Measurements from ENCODE around the gene INSL3. TPM values are rescaled to one million over a fixed set of nuclear protein-coding genes. Genes with fewer than 3 reads are reported as not detected.

Gene INSL3
- total RNA-seq, 1 donor from 2014 or later = not detected

DNA sequence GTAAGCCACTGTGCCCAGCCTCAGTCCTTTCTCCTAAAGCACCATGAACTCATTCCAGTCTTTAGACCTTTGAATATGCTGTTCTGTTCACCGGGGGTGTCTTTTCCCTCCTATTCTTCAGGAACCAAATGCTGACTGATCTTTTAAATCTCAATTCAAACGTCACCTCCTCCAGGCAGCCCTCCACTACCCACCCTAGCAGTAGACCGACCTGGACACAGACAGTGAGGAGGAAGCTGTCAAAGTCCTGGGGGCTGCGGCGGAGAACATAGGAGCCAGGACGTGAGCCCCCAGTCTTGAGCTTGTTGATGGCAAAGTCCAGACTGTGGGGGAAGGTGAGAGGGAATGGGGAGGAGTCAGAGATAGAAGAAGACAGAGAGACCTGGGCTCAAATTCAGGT is 18.7 kb upstream of the INSL3 start:
- H3K27me3 ChIP-seq = peaks cover 56% of the 10 kb centered on the region
- H3K79me2 ChIP-seq (ENCODE audit: low read depth) = no peaks in the 10 kb centered on the region
- peaks cover 13% of the 10 kb centered on the region for H3K27me3 Mint-ChIP-seq (ENCODE audit: insufficient read depth, low read depth)
- peaks cover 27% of the 10 kb centered on the region for H3K4me1 Mint-ChIP-seq
- H3K27ac Mint-ChIP-seq = no peak overlapping the region
- no peaks in the 10 kb centered on the region for H3K36me3 ChIP-seq
- no peak overlapping the region for H3K4me2 ChIP-seq
- H3F3A ChIP-seq (ENCODE audit: low read depth) = peaks cover 3% of the 10 kb centered on the region
- H2AFZ ChIP-seq (replicated peaks) = no peak overlapping the region
- H3K4me1 ChIP-seq = peaks cover 10% of the 10 kb centered on the region
- no peaks in the 10 kb centered on the region for H4K20me1 ChIP-seq (ENCODE audit: low read depth)
- H3K27ac ChIP-seq = no peak overlapping the region
- H3K36me3 Mint-ChIP-seq = no peaks in the 10 kb centered on the region
- H3K4me3 Mint-ChIP-seq = peak overlapping the region; percentile 28
- no peaks in the 10 kb centered on the region for H3K9me3 ChIP-seq (ENCODE audit: low read depth)
- no peak for DNase-seq (ENCODE audit: low spot score)
- TF ChIP-seq, protein P1, sequence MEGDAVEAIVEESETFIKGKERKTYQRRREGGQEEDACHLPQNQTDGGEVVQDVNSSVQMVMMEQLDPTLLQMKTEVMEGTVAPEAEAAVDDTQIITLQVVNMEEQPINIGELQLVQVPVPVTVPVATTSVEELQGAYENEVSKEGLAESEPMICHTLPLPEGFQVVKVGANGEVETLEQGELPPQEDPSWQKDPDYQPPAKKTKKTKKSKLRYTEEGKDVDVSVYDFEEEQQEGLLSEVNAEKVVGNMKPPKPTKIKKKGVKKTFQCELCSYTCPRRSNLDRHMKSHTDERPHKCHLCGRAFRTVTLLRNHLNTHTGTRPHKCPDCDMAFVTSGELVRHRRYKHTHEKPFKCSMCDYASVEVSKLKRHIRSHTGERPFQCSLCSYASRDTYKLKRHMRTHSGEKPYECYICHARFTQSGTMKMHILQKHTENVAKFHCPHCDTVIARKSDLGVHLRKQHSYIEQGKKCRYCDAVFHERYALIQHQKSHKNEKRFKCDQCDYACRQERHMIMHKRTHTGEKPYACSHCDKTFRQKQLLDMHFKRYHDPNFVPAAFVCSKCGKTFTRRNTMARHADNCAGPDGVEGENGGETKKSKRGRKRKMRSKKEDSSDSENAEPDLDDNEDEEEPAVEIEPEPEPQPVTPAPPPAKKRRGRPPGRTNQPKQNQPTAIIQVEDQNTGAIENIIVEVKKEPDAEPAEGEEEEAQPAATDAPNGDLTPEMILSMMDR (IDR thresholded peaks at IDR 0.05) = no peak
- TF ChIP-seq EZH2phosphoT487 (IDR thresholded peaks at IDR 0.05) (no peak), EZH2 (IDR thresholded peaks at IDR 0.05) (no peak)
- H3K4me3 ChIP-seq = no peak overlapping the region
- no peaks in the 10 kb centered on the region for H3K9me3 Mint-ChIP-seq
- H3K9ac ChIP-seq = no peak overlapping the region

DNA sequence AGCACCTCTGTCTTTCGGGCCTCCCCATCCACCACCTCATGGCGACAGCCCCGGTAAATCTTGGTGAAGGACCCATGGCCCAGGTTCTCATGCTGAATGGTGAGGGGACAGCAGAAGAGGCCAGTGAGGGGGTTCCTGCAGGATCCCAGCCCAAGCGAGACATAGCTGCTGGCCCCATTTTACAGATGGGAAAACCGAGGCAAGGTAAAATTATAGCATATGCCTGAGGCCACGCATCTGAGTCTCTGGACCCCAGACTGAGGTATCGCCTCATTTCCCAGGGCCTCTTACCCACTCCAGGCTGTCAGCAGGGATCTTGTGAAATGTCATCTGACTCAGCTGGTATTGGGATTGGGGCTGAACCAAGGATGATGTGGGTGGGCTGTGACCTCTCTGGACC is 16.7 kb upstream of the INSL3 start:
- peaks cover 14% of the 10 kb centered on the region for H3F3A ChIP-seq (ENCODE audit: low read depth)
- no peak overlapping the region for H3K9ac ChIP-seq
- Mint-ChIP-seq H3K4me3 (no peak overlapping the region), H3K4me1 (peaks cover 30% of the 10 kb centered on the region), H3K27me3 (ENCODE audit: insufficient read depth, low read depth) (peaks cover 11% of the 10 kb centered on the region), H3K9me3 (no peaks in the 10 kb centered on the region), H3K36me3 (no peaks in the 10 kb centered on the region), H3K27ac (no peak overlapping the region)
- no peaks in the 10 kb centered on the region for H3K79me2 ChIP-seq (ENCODE audit: low read depth)
- no peak overlapping the region for H3K27ac ChIP-seq
- TF ChIP-seq EZH2phosphoT487 (IDR thresholded peaks at IDR 0.05) (no peak), EZH2 (IDR thresholded peaks at IDR 0.05) (no peak)
- TF ChIP-seq, protein P1 (IDR thresholded peaks at IDR 0.05) = no peak
- no peak overlapping the region for H3K4me3 ChIP-seq
- no peak for DNase-seq (ENCODE audit: low spot score)
- peaks cover 43% of the 10 kb centered on the region for H3K27me3 ChIP-seq
- no peaks in the 10 kb centered on the region for H3K9me3 ChIP-seq (ENCODE audit: low read depth)
- no peak overlapping the region for H2AFZ ChIP-seq (replicated peaks)
- no peaks in the 10 kb centered on the region for H3K36me3 ChIP-seq
- peaks cover 17% of the 10 kb centered on the region for H3K4me1 ChIP-seq
- no peak overlapping the region for H3K4me2 ChIP-seq
- H4K20me1 ChIP-seq (ENCODE audit: low read depth) = no peaks in the 10 kb centered on the region

DNA sequence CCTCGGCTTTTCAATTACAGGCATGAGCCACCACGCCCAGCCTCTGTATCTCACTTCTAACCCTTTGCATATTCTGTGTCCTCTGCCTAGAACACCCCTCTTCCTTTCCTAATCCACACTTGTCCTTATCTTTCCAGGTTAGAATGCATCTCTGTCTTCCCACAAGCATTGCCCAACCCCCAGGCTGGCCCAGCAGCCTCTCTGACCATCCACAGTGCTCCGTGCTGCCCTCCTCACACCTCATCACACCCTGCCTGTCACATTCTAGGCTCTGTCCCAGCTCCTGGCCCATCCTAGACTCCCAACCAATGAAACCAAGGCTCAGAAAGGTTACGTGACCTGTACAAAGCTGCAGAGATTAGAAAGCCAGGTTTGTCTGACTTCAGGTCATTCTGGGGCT is 15.2 kb upstream of the INSL3 start:
- Histone ChIP-seq H3K4me1 (peaks cover 19% of the 10 kb centered on the region), H3F3A (ENCODE audit: low read depth) (peaks cover 19% of the 10 kb centered on the region), H3K4me2 (no peak overlapping the region), H3K79me2 (ENCODE audit: low read depth) (no peaks in the 10 kb centered on the region), H3K27ac (no peak overlapping the region), H3K9me3 (ENCODE audit: low read depth) (no peaks in the 10 kb centered on the region), H3K9ac (no peak overlapping the region), H4K20me1 (ENCODE audit: low read depth) (peaks cover 4% of the 10 kb centered on the region), H3K36me3 (no peaks in the 10 kb centered on the region), H3K4me3 (no peak overlapping the region), H2AFZ (replicated peaks) (no peak overlapping the region), H3K27me3 (peaks cover 43% of the 10 kb centered on the region)
- Mint-ChIP-seq H3K9me3 (no peaks in the 10 kb centered on the region), H3K4me1 (peaks cover 32% of the 10 kb centered on the region), H3K27ac (no peak overlapping the region), H3K27me3 (ENCODE audit: insufficient read depth, low read depth) (peaks cover 14% of the 10 kb centered on the region), H3K36me3 (no peaks in the 10 kb centered on the region), H3K4me3 (no peak overlapping the region)
- TF ChIP-seq EZH2 (IDR thresholded peaks at IDR 0.05) (no peak), EZH2phosphoT487 (IDR thresholded peaks at IDR 0.05) (no peak)
- TF ChIP-seq, protein P1 (IDR thresholded peaks at IDR 0.05) = no peak
- DNase-seq (ENCODE audit: low spot score) = no peak

Measured in neural progenitor cell (in vitro differentiated cells).